ENCODE measurements around the gene TSTD2.

GRCh38 chr9:97568461-97569275 is 64.5 kb downstream of the TSTD2 start:
- no peak for TF ChIP-seq CTCF (IDR thresholded peaks at IDR 0.05)
- no peak for TF ChIP-seq POLR2A (IDR thresholded peaks at IDR 0.05)
